Stimulated activated CD4-positive, alpha-beta T cell treated with anti-CD3 and anti-CD28 coated beads, Interleukin-4, amount 100 ng/mL, for 1 hour (primary cell): ENCODE results near the gene CAMKMT.
"Not testable (repeated sequence)": the region's sequence is repeated elsewhere in the genome, so short reads cannot be mapped to it uniquely, and the experiment has no call there.

Experiments
- DNase-seq: peaks from one replicate; pipeline ENCODE4 v3.0.0-alpha.2; 2020

Gene CAMKMT

DNA sequence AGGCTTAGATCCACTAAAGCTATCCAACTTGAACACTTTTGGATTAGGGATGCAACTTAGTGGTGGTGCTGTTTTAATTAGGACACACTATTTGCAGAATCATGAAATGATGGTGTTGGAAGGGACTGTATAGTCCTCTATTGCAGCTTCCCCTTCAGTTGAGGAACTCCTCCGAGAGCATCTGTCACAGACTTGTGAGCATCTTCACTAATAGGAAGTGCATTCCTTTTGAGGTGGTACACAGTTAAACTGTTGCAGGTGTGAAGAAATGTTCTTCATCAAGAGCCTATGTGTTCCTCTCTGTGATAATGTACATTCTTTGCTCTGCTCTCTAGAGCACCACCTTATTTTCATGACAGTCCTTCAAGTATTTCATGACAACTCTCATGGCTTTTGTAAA is 197.4 kb downstream of the CAMKMT start:
- no peak for DNase-seq

DNA sequence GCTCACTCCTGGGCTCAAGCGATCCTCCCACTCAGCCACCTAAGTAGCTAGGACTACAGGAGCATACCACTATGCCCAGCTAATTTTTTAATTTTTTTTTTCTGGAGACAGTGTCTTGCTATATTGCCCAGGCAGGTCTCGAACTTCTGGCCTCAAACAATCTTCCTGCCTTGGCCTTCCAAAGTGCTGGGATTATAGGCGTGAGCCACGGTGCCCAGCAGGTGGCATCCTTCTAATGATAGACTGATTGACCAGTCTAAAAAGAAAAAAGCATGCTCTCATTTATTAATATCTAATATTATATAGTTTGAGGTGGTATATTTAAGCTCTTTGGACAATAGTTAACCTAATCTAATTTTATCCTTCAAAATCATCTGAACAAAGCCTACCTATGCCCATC is 198.6 kb downstream of the CAMKMT start:
- peak; percentile 21 for DNase-seq

DNA sequence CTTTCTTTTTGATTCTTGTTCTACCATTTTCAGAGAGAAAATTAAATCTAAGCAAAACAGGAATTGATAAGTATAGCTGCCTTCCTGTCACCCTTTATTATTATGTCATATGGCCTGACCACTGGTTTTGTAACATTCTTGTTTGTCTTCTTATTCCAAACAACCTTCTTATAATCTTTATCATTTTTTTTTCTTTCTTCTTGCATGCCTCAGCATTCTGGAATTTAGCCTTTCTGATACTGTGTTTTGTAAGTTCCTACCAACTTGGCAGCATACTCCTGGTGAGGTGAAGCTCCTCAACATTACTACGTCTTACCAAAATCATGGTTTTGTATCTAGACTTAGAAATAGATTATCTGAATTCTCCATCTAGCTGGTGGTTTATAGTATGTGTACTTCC is 199.2 kb downstream of the CAMKMT start:
- no peak for DNase-seq

DNA sequence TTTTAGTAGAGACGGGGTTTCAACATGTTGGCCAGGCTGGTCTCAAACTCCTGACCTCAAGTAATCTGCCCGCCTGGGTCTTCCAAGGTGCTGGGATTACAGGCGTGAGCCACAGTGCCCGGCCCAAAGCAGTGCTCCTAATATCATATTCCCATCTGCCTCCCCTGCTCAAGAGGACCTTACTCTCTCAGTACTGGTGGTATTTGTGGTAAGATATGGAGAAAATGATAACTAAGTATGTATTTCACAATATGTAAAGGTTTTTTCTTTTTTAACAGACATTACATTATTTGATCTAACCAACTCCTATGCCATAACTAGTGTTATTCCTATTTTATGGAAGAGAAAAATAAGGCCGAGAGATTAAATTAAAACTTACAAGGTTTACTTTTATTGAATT is 201.0 kb downstream of the CAMKMT start:
- no peak for DNase-seq

- no peak for DNase-seq
Observed at GRCh38 chr2:44564752-44565151, 203.0 kb downstream of the CAMKMT start.

DNA sequence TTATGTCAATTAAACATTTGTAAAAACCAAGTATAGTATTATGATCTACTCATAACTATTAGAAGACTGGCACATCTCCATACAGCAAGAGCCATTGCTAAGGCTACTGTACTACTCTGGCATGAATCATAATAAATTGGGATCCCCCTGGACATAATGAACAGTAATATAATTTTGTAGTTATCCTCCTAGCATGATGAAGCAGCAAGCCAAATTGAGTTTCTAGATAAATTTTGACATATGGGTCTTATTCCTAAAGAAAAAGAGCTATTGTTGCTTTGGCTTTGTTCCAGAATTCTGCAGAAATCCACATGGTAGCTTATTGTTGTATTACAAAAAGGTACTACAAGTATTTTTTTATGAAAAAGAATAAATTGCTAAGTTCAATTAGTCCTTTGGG is 204.3 kb downstream of the CAMKMT start:
- DNase-seq: no peak

GRCh38 chr2:44569491-44569890 is 207.7 kb downstream of the CAMKMT start:
- no peak for DNase-seq

- no peak for DNase-seq
Observed at GRCh38 chr2:44570271-44570670, 208.5 kb downstream of the CAMKMT start.

- no peak for DNase-seq
Observed at GRCh38 chr2:44570777-44571176, 209.0 kb downstream of the CAMKMT start.

GRCh38 chr2:44572196-44572900 is 210.6 kb downstream of the CAMKMT start:
- no peak for DNase-seq

DNA sequence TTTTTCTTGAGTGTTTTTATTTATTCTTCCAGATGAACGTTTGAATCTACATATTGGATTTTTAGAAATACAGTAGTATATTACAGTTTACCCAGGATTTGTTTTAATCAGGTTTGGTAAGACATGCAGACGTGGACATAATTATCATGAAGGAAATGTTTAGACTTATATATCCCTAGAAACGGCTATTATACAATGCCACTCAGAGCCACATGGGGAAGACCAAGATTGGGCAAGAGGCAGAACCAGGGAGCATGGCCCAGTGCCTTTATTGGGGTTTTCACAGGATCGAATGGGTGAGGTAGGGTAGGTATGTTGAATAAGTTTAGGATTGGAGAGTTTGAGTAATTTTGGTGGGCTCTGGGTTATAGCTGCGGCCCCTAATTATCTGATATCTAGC is 212.2 kb downstream of the CAMKMT start:
- DNase-seq: no peak

- DNase-seq: no peak
Observed at GRCh38 chr2:44578471-44579093, 216.8 kb downstream of the CAMKMT start.

- no peak for DNase-seq
Observed at GRCh38 chr2:44579115-44579836, 217.5 kb downstream of the CAMKMT start.

DNA sequence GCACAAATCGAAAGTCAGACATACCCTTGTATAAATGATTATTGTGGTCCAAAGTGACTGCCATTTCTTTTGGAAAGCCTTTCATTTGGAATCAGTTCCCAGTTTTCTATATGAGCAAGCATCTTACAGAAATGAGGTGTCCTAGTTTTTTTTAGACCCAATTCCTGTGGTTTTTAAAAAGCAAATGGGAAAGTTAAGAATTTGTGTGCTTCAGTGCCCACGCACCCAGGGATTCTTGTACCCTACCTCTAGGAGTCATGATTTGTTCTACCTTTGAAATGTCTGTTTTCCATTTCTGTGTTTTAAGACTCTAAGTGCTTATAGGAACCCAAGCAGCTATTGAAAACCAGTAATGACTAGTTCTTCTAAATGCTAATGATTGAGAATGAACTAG is 218.1 kb downstream of the CAMKMT start:
- DNase-seq: no peak

DNA sequence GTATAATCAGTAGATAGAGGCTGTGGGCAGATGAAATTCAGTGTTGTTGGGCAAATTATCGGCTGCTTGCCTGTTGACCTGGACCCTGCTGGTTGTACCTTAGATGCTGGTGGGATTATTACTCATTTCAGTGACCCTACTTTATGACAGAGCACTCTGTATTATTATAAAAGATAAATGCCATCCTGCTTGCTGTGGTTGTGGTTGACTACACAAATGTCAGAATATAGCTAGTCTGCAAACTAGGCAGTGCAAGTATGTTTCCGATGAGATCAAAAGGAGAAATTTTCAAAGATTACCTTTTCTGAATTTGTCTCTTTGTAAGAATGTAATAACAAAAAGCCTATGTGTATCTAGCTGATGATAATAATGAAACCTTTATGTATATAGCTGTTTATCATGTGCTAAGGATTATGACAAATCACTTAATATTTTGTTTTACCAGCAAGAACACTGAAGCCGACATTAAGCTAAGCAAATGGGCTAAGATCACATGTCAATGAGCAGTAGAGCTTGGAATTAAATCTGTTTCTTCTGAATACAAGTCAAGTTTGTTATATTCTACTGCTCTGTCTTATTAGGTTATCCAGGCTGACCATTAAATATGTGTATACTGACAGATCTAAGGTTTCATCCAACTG is 219.2 kb downstream of the CAMKMT start:
- no peak for DNase-seq

- DNase-seq: no peak
Observed at GRCh38 chr2:44582363-44583008, 220.7 kb downstream of the CAMKMT start.

GRCh38 chr2:44595615-44596014 is 233.9 kb downstream of the CAMKMT start:
- not testable (repeated sequence) for DNase-seq

- DNase-seq: no peak
Observed at GRCh38 chr2:44596537-44597320, 235.0 kb downstream of the CAMKMT start.

GRCh38 chr2:44598330-44599119 is 236.8 kb downstream of the CAMKMT start:
- DNase-seq: no peak

DNA sequence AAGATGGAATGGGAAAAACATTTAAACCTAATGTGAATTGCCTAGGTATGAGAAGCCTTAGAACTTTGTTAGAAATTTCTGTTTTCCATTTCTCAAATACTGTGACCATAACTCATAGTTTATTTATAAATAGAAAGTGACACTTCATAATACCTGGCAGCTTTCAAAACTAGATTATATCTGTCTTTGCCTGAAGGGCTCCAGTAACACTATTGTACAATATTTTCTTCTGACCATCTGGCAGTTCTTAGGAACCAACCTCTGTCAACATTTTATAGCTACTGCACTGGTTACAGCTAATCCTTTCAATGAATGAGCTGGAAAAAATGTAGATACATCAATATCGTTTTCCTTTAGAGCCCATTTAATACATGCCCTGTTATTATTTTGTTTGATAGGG is 237.4 kb downstream of the CAMKMT start:
- no peak for DNase-seq

DNA sequence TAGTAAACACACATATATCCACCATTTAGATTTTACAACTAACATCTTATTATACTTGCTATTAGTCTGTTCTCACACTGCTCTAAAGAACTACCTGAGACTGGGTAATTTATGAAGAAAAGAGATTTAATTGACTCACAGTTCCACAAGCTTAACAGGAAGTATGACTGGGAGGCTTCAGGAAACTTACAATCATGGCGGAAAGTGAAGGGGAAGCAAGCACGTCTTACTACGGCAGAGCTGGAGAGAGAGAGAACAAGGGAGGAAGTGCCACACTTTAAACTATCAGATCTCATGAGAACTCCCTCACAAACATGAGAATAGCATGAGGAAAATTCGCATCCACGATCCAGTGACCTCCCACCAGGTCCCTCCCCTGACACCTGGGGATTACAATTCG is 240.7 kb downstream of the CAMKMT start:
- no peak for DNase-seq

DNA sequence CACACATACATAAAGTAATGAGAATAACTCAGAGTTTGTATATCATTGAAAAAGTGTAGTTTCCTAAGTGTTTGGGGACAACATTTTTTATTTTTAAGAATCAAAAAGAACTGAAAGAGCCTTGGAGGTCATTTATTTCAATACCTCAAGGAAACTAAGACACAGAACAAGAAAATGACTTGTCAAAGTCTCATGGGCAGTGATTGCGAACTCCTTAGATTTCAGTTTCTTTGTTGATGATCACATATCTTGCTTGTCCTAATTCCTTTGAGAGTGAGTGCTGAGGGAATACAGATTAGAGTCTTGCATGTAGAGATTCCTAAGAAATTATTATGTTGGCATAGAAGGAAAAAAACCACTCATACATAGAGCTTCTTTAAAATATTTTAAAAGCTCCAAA is 243.8 kb downstream of the CAMKMT start:
- DNase-seq: no peak
